Measurements from ENCODE around the gene GPR85.

GPR85 gene

DNA sequence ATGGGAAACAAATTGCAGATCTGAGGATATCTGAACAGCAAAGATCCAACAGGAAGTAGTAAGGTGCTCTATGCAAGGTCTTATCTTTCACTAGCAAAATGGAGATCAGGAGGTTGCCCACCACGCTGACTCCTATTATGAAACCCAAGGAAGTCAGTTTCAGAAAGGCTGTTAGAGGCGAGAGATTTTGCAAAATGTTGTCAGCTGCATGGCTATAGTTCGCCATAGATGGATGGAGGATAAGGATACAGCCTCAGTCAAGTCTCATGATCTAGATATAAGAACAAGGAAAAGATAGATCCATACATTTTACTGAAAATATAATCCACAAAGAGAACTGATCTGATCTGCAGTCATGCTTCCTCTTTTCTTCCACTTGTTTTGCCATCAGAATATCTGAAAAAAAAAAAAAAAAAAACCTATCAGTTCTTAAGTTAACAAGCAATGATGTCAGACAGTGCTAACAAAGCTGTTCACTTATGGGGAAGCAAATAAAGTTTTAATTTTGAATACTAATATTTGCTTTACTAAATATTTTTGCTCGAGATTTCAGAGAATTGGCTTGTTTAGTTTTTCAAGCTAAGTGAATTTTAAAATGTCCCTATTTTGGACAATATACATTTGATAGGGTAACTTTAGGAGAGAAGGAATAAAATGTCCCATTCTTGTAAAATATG, 2.0 kb downstream of the GPR85 start:
- DNase-seq (ENCODE audit: low read depth) = no peak
- TF ChIP-seq, protein P1, sequence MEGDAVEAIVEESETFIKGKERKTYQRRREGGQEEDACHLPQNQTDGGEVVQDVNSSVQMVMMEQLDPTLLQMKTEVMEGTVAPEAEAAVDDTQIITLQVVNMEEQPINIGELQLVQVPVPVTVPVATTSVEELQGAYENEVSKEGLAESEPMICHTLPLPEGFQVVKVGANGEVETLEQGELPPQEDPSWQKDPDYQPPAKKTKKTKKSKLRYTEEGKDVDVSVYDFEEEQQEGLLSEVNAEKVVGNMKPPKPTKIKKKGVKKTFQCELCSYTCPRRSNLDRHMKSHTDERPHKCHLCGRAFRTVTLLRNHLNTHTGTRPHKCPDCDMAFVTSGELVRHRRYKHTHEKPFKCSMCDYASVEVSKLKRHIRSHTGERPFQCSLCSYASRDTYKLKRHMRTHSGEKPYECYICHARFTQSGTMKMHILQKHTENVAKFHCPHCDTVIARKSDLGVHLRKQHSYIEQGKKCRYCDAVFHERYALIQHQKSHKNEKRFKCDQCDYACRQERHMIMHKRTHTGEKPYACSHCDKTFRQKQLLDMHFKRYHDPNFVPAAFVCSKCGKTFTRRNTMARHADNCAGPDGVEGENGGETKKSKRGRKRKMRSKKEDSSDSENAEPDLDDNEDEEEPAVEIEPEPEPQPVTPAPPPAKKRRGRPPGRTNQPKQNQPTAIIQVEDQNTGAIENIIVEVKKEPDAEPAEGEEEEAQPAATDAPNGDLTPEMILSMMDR (IDR thresholded peaks at IDR 0.05; ENCODE audit: control insufficient read depth, insufficient read depth, low read depth, low read length, missing control alignments) = no peak
- H3K4me3 ChIP-seq (ENCODE audit: control insufficient read depth, low read depth, low read length) = no peak overlapping the region

DNA sequence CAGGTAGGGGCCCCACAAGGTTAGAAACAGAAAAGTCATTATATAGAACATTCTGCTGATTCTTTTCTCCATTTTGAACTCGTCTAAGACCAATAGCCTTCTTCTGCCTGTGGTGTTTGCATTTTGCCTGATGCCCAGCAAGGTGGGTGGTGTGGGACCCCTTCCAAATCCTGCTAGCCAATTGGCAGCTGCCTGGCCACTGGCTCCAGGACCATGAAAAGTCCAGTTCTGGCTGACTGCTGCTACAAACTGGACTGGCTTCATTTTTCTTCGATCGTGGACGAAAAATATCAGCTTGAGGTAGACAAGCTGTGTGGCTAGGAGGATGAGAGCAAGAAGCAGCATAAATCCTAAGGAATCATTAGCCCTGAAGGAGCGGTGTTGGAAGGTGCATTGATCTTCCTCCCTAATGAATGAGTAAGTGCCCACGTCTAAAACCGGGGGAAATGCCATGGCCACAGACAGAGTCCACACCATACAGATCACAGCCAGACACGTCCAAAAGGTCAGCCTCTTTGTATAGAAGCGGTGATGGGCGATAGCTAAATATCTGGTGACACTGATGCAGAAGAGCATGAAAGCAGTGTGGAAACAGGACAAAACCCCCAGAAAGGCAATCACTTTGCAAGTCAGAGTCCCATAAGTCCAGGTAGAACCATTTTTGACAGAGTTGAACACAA, 2.7 kb downstream of the GPR85 start:
- H3K4me3 ChIP-seq (ENCODE audit: control insufficient read depth, low read depth, low read length) = no peak overlapping the region
- DNase-seq (ENCODE audit: low read depth) = no peak
- TF ChIP-seq, protein P1 (IDR thresholded peaks at IDR 0.05; ENCODE audit: control insufficient read depth, insufficient read depth, low read depth, low read length, missing control alignments) = no peak

DNA sequence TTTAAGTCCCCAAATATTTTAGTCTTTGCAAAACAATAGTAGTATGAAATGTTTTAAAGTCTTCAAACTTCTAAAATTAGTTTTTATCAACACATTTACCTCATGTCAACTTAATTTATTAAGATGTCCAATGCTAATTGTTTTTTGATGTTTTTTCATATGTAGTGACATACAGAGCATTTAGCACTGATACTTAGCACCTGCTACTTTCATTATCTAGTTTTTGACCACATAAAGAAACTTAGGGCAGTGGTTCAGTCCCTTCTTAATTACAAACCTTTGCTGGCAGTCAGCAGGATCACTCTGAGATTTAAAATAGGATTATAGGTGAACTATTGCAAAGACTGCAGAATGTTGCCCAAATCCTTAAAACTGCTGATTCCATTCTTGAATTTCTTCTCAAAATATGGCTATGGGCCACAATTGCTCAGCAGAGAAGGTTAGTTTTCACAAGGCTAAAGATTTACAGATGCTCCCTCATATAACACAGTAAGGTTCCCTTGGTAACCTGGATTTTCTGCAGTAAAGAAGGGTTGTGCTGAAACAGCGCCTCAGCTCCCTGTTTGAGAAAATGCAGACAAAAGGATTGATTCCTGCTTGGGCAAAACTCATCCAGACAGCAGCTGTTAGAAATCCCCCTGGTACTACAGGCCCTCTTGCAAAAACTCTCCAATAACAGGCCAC, 3.4 kb downstream of the GPR85 start:
- H3K4me3 ChIP-seq (ENCODE audit: control insufficient read depth, low read depth, low read length) = no peak overlapping the region
- DNase-seq (ENCODE audit: low read depth) = no peak
- TF ChIP-seq, protein P1 (IDR thresholded peaks at IDR 0.05; ENCODE audit: control insufficient read depth, insufficient read depth, low read depth, low read length, missing control alignments) = no peak

DNA sequence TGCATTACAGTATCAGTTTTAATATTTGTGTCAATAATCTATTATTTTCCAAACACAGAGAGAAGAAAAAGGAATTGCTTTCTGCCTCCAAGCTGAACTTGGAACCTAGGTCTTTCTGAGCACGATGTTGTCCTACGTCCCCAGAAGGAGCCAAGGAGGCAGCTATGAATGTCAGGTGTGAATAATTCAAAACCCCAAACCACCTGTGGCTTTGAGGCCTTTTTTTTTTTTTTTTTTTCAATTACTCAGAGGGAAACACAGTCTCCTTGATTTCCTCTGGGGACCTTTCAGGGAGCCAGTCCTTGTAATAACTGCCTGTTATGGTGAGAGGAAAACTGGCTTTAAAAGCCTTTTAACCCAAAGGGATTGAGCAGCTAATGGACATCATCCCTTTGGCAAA, 8.3 kb downstream of the GPR85 start:
- H3K4me3 ChIP-seq (ENCODE audit: control insufficient read depth, low read depth, low read length) = no peak overlapping the region
- no peak for DNase-seq (ENCODE audit: low read depth)
- TF ChIP-seq, protein P1 (IDR thresholded peaks at IDR 0.05; ENCODE audit: control insufficient read depth, insufficient read depth, low read depth, low read length, missing control alignments) = no peak

DNA sequence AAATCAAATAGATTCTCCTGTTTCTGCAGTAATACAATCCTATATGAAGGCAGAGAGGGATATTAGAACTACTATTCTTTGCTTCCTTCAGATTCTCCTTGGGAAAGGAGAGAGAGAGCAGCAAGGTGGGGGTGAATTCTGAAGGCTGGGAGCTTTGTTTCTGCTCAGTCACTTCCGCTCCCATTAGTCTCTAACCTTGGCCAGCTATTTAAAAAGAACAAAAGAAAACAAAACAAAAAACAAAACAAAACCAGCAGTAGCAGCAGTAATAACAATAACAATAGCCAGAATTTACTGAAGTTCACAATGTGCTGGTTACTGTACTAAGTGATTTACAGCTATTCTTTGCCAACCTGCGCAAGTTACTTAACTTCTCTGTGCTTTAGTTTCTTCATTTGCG, 9.9 kb downstream of the GPR85 start:
- no peak for DNase-seq (ENCODE audit: low read depth)
- TF ChIP-seq, protein P1 (IDR thresholded peaks at IDR 0.05; ENCODE audit: control insufficient read depth, insufficient read depth, low read depth, low read length, missing control alignments) = no peak
- H3K4me3 ChIP-seq (ENCODE audit: control insufficient read depth, low read depth, low read length) = no peak overlapping the region

DNA sequence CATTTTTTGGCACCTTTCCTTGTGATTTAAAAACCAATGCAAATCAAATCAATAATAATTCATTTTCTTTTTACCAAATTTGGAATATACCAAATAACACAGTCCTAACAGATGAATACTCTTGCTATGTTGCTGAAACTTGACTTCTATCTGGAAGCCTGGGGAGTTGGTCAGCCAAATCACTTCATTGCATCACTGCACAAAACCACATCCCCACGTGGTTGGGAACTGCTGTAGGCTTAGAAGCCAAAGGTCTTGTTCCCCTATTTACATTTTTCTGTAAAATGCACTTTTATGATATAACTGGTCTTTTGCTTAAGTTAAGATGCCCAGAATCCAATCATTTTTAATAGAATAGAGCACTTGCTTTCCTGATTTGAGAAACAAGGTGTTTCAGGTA, 15.2 kb downstream of the GPR85 start:
- H3K4me3 ChIP-seq (ENCODE audit: control insufficient read depth, low read depth, low read length) = no peak overlapping the region
- TF ChIP-seq, protein P1 (IDR thresholded peaks at IDR 0.05; ENCODE audit: control insufficient read depth, insufficient read depth, low read depth, low read length, missing control alignments) = no peak
- DNase-seq (ENCODE audit: low read depth) = no peak
